Measurements from ENCODE around the gene TBC1D16. TPM values are rescaled to one million over a fixed set of nuclear protein-coding genes. Genes with fewer than 3 reads are reported as not detected.
"Not testable (repeated sequence)": the region's sequence is repeated elsewhere in the genome, so short reads cannot be mapped to it uniquely, and the experiment has no call there.

The TBC1D16 gene
- total RNA-seq, 1 donor from 2014 or later: 21.2 TPM

DNA sequence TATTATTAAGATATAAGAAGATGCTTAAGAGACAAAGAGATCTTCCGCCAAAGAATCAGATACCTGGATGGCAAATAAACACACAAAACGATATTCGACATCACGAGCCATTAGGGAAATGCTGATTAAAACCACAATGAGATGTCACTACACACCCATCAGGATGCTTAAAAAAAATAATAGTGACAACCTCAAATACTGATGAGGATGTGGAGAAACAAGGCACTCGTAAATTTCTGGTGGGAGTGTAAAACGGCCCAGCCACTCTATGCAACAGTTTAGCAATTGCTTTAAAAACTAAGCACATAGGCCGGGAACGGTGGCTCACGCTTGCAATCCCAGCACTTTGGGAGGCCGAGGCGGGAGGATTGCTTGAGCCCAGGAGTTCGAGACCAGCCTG lies 39.4 kb downstream of the TBC1D16 start:
- H4K20me1 ChIP-seq (ENCODE audit: low read depth): peaks cover 24% of the 10 kb centered on the region
- peaks cover 7% of the 10 kb centered on the region for H3K36me3 Mint-ChIP-seq
- H3K4me1 Mint-ChIP-seq: peaks cover 19% of the 10 kb centered on the region
- H3F3A ChIP-seq (ENCODE audit: low read depth): no peaks in the 10 kb centered on the region
- H3K27me3 ChIP-seq: peaks cover 11% of the 10 kb centered on the region
- H3K79me2 ChIP-seq (ENCODE audit: low read depth): no peaks in the 10 kb centered on the region
- no peak overlapping the region for H3K4me3 Mint-ChIP-seq
- no peak overlapping the region for H3K27ac Mint-ChIP-seq
- DNase-seq (ENCODE audit: low spot score): no peak
- TF ChIP-seq CTCF (IDR thresholded peaks at IDR 0.05) (no peak), EZH2 (IDR thresholded peaks at IDR 0.05) (no peak), EZH2phosphoT487 (IDR thresholded peaks at IDR 0.05) (no peak)
- H3K9me3 ChIP-seq (ENCODE audit: low read depth): no peaks in the 10 kb centered on the region
- H3K4me3 ChIP-seq: no peak overlapping the region
- no peaks in the 10 kb centered on the region for H3K36me3 ChIP-seq
- peaks cover 5% of the 10 kb centered on the region for H3K27me3 Mint-ChIP-seq (ENCODE audit: insufficient read depth, low read depth)
- H2AFZ ChIP-seq (replicated peaks): no peak overlapping the region
- peaks cover 16% of the 10 kb centered on the region for H3K4me1 ChIP-seq
- H3K4me2 ChIP-seq: no peak overlapping the region
- no peak overlapping the region for H3K9ac ChIP-seq
- no peaks in the 10 kb centered on the region for H3K9me3 Mint-ChIP-seq
- no peak overlapping the region for H3K27ac ChIP-seq

DNA sequence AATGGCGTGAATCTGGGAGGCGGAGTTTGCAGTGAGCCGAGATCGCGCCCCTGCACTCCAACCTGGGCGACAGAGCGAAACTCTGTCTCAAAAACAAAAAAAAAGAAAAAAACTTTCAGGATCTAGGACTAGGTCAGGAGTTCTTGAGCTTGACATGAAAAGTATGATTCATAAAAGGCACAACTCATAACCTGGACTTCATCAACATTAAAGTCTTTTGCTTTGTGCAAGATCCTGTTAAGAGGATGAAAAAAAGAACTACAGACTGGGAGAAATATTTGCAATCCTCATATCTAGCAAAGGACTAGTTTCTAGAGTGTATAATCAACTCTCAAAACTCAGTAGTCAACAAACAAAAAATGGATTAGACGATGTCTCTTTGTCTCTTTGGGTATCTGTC lies 40.0 kb downstream of the TBC1D16 start:
- TF ChIP-seq CTCF (IDR thresholded peaks at IDR 0.05): no peak
- TF ChIP-seq EZH2phosphoT487 (IDR thresholded peaks at IDR 0.05): no peak
- no peak for TF ChIP-seq EZH2 (IDR thresholded peaks at IDR 0.05)
- Histone ChIP-seq H3K36me3 (no peaks in the 10 kb centered on the region), H3F3A (ENCODE audit: low read depth) (no peaks in the 10 kb centered on the region), H2AFZ (replicated peaks) (no peak overlapping the region), H4K20me1 (ENCODE audit: low read depth) (peaks cover 30% of the 10 kb centered on the region), H3K4me3 (no peak overlapping the region), H3K9ac (no peak overlapping the region), H3K27ac (no peak overlapping the region), H3K27me3 (peaks cover 11% of the 10 kb centered on the region), H3K4me2 (no peak overlapping the region), H3K9me3 (ENCODE audit: low read depth) (no peaks in the 10 kb centered on the region), H3K79me2 (ENCODE audit: low read depth) (no peaks in the 10 kb centered on the region), H3K4me1 (peaks cover 20% of the 10 kb centered on the region)
- Mint-ChIP-seq H3K9me3 (no peaks in the 10 kb centered on the region), H3K4me3 (no peak overlapping the region), H3K27me3 (ENCODE audit: insufficient read depth, low read depth) (peaks cover 5% of the 10 kb centered on the region), H3K4me1 (peaks cover 25% of the 10 kb centered on the region), H3K27ac (no peak overlapping the region), H3K36me3 (peaks cover 9% of the 10 kb centered on the region)
- DNase-seq (ENCODE audit: low spot score): no peak

DNA sequence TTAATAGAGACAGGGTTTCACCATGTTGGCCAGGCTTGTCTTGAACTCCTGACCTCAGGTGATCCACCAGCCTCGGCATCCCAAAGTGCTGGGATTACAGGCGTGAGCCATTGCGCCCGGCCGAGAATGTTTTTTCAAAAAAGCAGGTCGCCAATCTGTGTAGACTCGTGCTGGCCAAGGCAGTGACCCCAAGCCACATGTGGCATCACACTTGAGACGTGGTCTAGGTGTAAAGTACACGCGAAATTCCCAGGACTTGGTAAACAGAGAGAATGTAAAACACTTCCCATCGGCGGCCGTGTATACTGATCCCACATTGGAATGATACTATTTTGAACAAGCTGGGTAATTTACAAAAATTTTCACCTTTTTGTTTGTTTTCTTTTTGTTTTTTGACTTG lies 41.1 kb downstream of the TBC1D16 start:
- Histone ChIP-seq H3K9me3 (ENCODE audit: low read depth) (no peaks in the 10 kb centered on the region), H3F3A (ENCODE audit: low read depth) (no peaks in the 10 kb centered on the region), H3K4me3 (no peak overlapping the region), H3K79me2 (ENCODE audit: low read depth) (no peaks in the 10 kb centered on the region), H3K36me3 (no peaks in the 10 kb centered on the region), H4K20me1 (ENCODE audit: low read depth) (peaks cover 40% of the 10 kb centered on the region), H3K9ac (no peak overlapping the region), H3K27me3 (peaks cover 11% of the 10 kb centered on the region), H3K4me2 (no peak overlapping the region), H3K4me1 (peaks cover 20% of the 10 kb centered on the region), H2AFZ (replicated peaks) (no peak overlapping the region), H3K27ac (no peak overlapping the region)
- H3K27ac Mint-ChIP-seq: no peak overlapping the region
- no peak for DNase-seq (ENCODE audit: low spot score)
- peaks cover 29% of the 10 kb centered on the region for H3K4me1 Mint-ChIP-seq
- peaks cover 5% of the 10 kb centered on the region for H3K27me3 Mint-ChIP-seq (ENCODE audit: insufficient read depth, low read depth)
- H3K4me3 Mint-ChIP-seq: no peak overlapping the region
- H3K9me3 Mint-ChIP-seq: no peaks in the 10 kb centered on the region
- TF ChIP-seq EZH2phosphoT487 (IDR thresholded peaks at IDR 0.05): no peak
- no peak for TF ChIP-seq CTCF (IDR thresholded peaks at IDR 0.05)
- TF ChIP-seq EZH2 (IDR thresholded peaks at IDR 0.05): no peak
- H3K36me3 Mint-ChIP-seq: peaks cover 10% of the 10 kb centered on the region

DNA sequence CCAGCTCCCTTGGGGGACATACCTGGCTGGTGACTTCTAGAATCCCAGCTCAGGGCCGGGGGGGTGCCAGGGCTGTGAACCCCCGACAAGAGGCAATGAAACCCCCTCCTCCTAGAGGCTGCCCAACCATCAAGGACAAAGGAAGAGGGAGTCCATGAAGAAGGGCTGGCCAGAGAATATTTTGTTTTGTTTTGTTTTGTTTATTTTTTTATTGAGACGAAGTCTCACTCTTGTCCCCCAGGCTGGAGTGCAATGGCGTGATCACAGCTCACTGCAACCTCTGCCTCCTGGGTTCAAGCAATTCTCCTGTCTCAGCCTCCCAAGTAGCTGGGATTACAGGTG lies 41.5 kb downstream of the TBC1D16 start:
- peaks cover 44% of the 10 kb centered on the region for H4K20me1 ChIP-seq (ENCODE audit: low read depth)
- not testable (repeated sequence) for H3F3A ChIP-seq (ENCODE audit: low read depth); H2AFZ ChIP-seq (replicated peaks); H3K9me3 ChIP-seq (ENCODE audit: low read depth); H3K4me3 Mint-ChIP-seq; H3K79me2 ChIP-seq (ENCODE audit: low read depth); H3K36me3 ChIP-seq; DNase-seq (ENCODE audit: low spot score); H3K9ac ChIP-seq; H3K27ac Mint-ChIP-seq; H3K36me3 Mint-ChIP-seq; H3K4me3 ChIP-seq; H3K4me2 ChIP-seq; H3K9me3 Mint-ChIP-seq; H3K27ac ChIP-seq; H3K27me3 Mint-ChIP-seq (ENCODE audit: insufficient read depth, low read depth)
- peaks cover 20% of the 10 kb centered on the region for H3K4me1 ChIP-seq
- peaks cover 11% of the 10 kb centered on the region for H3K27me3 ChIP-seq
- peaks cover 33% of the 10 kb centered on the region for H3K4me1 Mint-ChIP-seq
